Measurements from ENCODE around the gene AMACR.

The AMACR gene

GRCh38 chr5:34005211-34005610 is 2.6 kb downstream of the AMACR start:
- Histone ChIP-seq H3K4me1 (ENCODE audit: insufficient read depth, low read length) (peaks cover 28% of the 10 kb centered on the region), H3K27me3 (ENCODE audit: control insufficient read depth in 1 of 2, insufficient read depth in 2 of 2, low read length in 2 of 2) (no peaks in the 10 kb centered on the region), H3K27ac (ENCODE audit: low read depth, low read length) (no peak overlapping the region), H3K4me3 (ENCODE audit: low read depth in 1 of 2, low read length in 2 of 2) (no peak overlapping the region), H3K9ac (ENCODE audit: low read length) (no peak overlapping the region), H3K36me3 (ENCODE audit: insufficient read depth, low read length) (peaks cover 19% of the 10 kb centered on the region), H3K9me3 (ENCODE audit: low read length) (no peaks in the 10 kb centered on the region)

GRCh38 chr5:34003941-34004340 is 3.9 kb downstream of the AMACR start:
- no peaks in the 10 kb centered on the region for H3K27me3 ChIP-seq (ENCODE audit: control insufficient read depth in 1 of 2, insufficient read depth in 2 of 2, low read length in 2 of 2)
- peaks cover 19% of the 10 kb centered on the region for H3K36me3 ChIP-seq (ENCODE audit: insufficient read depth, low read length)
- no peak overlapping the region for H3K4me3 ChIP-seq (ENCODE audit: low read depth in 1 of 2, low read length in 2 of 2)
- H3K9ac ChIP-seq (ENCODE audit: low read length) = no peak overlapping the region
- no peak overlapping the region for H3K27ac ChIP-seq (ENCODE audit: low read depth, low read length)
- H3K4me1 ChIP-seq (ENCODE audit: insufficient read depth, low read length) = peaks cover 26% of the 10 kb centered on the region
- no peaks in the 10 kb centered on the region for H3K9me3 ChIP-seq (ENCODE audit: low read length)

GRCh38 chr5:34002629-34003328 is 5.1 kb downstream of the AMACR start:
- H3K4me1 ChIP-seq (ENCODE audit: insufficient read depth, low read length) = peaks cover 22% of the 10 kb centered on the region
- H3K4me3 ChIP-seq (ENCODE audit: low read depth in 1 of 2, low read length in 2 of 2) = no peak overlapping the region
- peaks cover 19% of the 10 kb centered on the region for H3K36me3 ChIP-seq (ENCODE audit: insufficient read depth, low read length)
- H3K9ac ChIP-seq (ENCODE audit: low read length) = no peak overlapping the region
- H3K9me3 ChIP-seq (ENCODE audit: low read length) = no peaks in the 10 kb centered on the region
- H3K27ac ChIP-seq (ENCODE audit: low read depth, low read length) = no peak overlapping the region
- H3K27me3 ChIP-seq (ENCODE audit: control insufficient read depth in 1 of 2, insufficient read depth in 2 of 2, low read length in 2 of 2) = no peaks in the 10 kb centered on the region

GRCh38 chr5:34001241-34001841 is 6.5 kb downstream of the AMACR start:
- Histone ChIP-seq H3K4me3 (ENCODE audit: low read depth in 1 of 2, low read length in 2 of 2) (no peak overlapping the region), H3K36me3 (ENCODE audit: insufficient read depth, low read length) (peaks cover 19% of the 10 kb centered on the region), H3K9ac (ENCODE audit: low read length) (no peak overlapping the region), H3K9me3 (ENCODE audit: low read length) (no peaks in the 10 kb centered on the region), H3K4me1 (ENCODE audit: insufficient read depth, low read length) (peaks cover 18% of the 10 kb centered on the region), H3K27me3 (ENCODE audit: control insufficient read depth in 1 of 2, insufficient read depth in 2 of 2, low read length in 2 of 2) (no peaks in the 10 kb centered on the region), H3K27ac (ENCODE audit: low read depth, low read length) (no peak overlapping the region)

GRCh38 chr5:33999978-34000377 is 7.9 kb downstream of the AMACR start:
- Histone ChIP-seq H3K27ac (ENCODE audit: low read depth, low read length) (no peak overlapping the region), H3K27me3 (ENCODE audit: control insufficient read depth in 1 of 2, insufficient read depth in 2 of 2, low read length in 2 of 2) (no peaks in the 10 kb centered on the region), H3K4me1 (ENCODE audit: insufficient read depth, low read length) (peaks cover 10% of the 10 kb centered on the region), H3K36me3 (ENCODE audit: insufficient read depth, low read length) (peaks cover 21% of the 10 kb centered on the region), H3K9me3 (ENCODE audit: low read length) (no peaks in the 10 kb centered on the region), H3K4me3 (ENCODE audit: low read depth in 1 of 2, low read length in 2 of 2) (no peak overlapping the region), H3K9ac (ENCODE audit: low read length) (no peak overlapping the region)

GRCh38 chr5:33997331-33997983 is 10.4 kb downstream of the AMACR start:
- H3K4me3 ChIP-seq (ENCODE audit: low read depth in 1 of 2, low read length in 2 of 2) = no peak overlapping the region
- H3K27ac ChIP-seq (ENCODE audit: low read depth, low read length) = no peak overlapping the region
- no peaks in the 10 kb centered on the region for H3K9me3 ChIP-seq (ENCODE audit: low read length)
- no peaks in the 10 kb centered on the region for H3K27me3 ChIP-seq (ENCODE audit: control insufficient read depth in 1 of 2, insufficient read depth in 2 of 2, low read length in 2 of 2)
- H3K9ac ChIP-seq (ENCODE audit: low read length) = no peak overlapping the region
- peaks cover 8% of the 10 kb centered on the region for H3K36me3 ChIP-seq (ENCODE audit: insufficient read depth, low read length)
- peaks cover 10% of the 10 kb centered on the region for H3K4me1 ChIP-seq (ENCODE audit: insufficient read depth, low read length)

- no peaks in the 10 kb centered on the region for H3K27me3 ChIP-seq (ENCODE audit: control insufficient read depth in 1 of 2, insufficient read depth in 2 of 2, low read length in 2 of 2)
- H3K36me3 ChIP-seq (ENCODE audit: insufficient read depth, low read length) = peaks cover 6% of the 10 kb centered on the region
- H3K9me3 ChIP-seq (ENCODE audit: low read length) = no peaks in the 10 kb centered on the region
- no peak overlapping the region for H3K4me3 ChIP-seq (ENCODE audit: low read depth in 1 of 2, low read length in 2 of 2)
- no peak overlapping the region for H3K27ac ChIP-seq (ENCODE audit: low read depth, low read length)
- no peak overlapping the region for H3K9ac ChIP-seq (ENCODE audit: low read length)
- peaks cover 4% of the 10 kb centered on the region for H3K4me1 ChIP-seq (ENCODE audit: insufficient read depth, low read length)
Observed at GRCh38 chr5:33995865-33996264, 12.0 kb downstream of the AMACR start.

GRCh38 chr5:33994845-33995244 is 13.0 kb downstream of the AMACR start:
- H3K4me1 ChIP-seq (ENCODE audit: insufficient read depth, low read length) = peaks cover 4% of the 10 kb centered on the region
- H3K9ac ChIP-seq (ENCODE audit: low read length) = no peak overlapping the region
- H3K27ac ChIP-seq (ENCODE audit: low read depth, low read length) = no peak overlapping the region
- no peak overlapping the region for H3K4me3 ChIP-seq (ENCODE audit: low read depth in 1 of 2, low read length in 2 of 2)
- peaks cover 6% of the 10 kb centered on the region for H3K36me3 ChIP-seq (ENCODE audit: insufficient read depth, low read length)
- H3K9me3 ChIP-seq (ENCODE audit: low read length) = no peaks in the 10 kb centered on the region
- H3K27me3 ChIP-seq (ENCODE audit: control insufficient read depth in 1 of 2, insufficient read depth in 2 of 2, low read length in 2 of 2) = no peaks in the 10 kb centered on the region

- no peaks in the 10 kb centered on the region for H3K27me3 ChIP-seq (ENCODE audit: control insufficient read depth in 1 of 2, insufficient read depth in 2 of 2, low read length in 2 of 2)
- peaks cover 19% of the 10 kb centered on the region for H3K36me3 ChIP-seq (ENCODE audit: insufficient read depth, low read length)
- H3K4me3 ChIP-seq (ENCODE audit: low read depth in 1 of 2, low read length in 2 of 2) = no peak overlapping the region
- no peaks in the 10 kb centered on the region for H3K9me3 ChIP-seq (ENCODE audit: low read length)
- no peak overlapping the region for H3K9ac ChIP-seq (ENCODE audit: low read length)
- peaks cover 4% of the 10 kb centered on the region for H3K4me1 ChIP-seq (ENCODE audit: insufficient read depth, low read length)
- no peak overlapping the region for H3K27ac ChIP-seq (ENCODE audit: low read depth, low read length)
Observed at GRCh38 chr5:33992864-33993263, 15.0 kb downstream of the AMACR start.

- Histone ChIP-seq H3K4me3 (ENCODE audit: low read depth in 1 of 2, low read length in 2 of 2) (no peak overlapping the region), H3K9ac (ENCODE audit: low read length) (no peak overlapping the region), H3K9me3 (ENCODE audit: low read length) (no peaks in the 10 kb centered on the region), H3K36me3 (ENCODE audit: insufficient read depth, low read length) (peaks cover 14% of the 10 kb centered on the region), H3K27ac (ENCODE audit: low read depth, low read length) (no peak overlapping the region), H3K4me1 (ENCODE audit: insufficient read depth, low read length) (no peaks in the 10 kb centered on the region), H3K27me3 (ENCODE audit: control insufficient read depth in 1 of 2, insufficient read depth in 2 of 2, low read length in 2 of 2) (no peaks in the 10 kb centered on the region)
Observed at GRCh38 chr5:33985447-33985846, 22.4 kb downstream of the AMACR start.

GRCh38 chr5:33984671-33985124 is 23.2 kb downstream of the AMACR start, which contains the start of gene SLC45A2:
TSS of gene SLC45A2 (minus strand) at chr5:33984693. CDS start at chr5:33984583, 110 bp downstream.
- H3K36me3 ChIP-seq (ENCODE audit: insufficient read depth, low read length) = peaks cover 14% of the 10 kb centered on the region
- H3K4me1 ChIP-seq (ENCODE audit: insufficient read depth, low read length) = no peaks in the 10 kb centered on the region
- H3K27ac ChIP-seq (ENCODE audit: low read depth, low read length) = no peak within 1 kb of the TSS
- H3K9ac ChIP-seq (ENCODE audit: low read length) = no peak within 1 kb of the TSS
- H3K27me3 ChIP-seq (ENCODE audit: control insufficient read depth in 1 of 2, insufficient read depth in 2 of 2, low read length in 2 of 2) = no peaks in the 10 kb centered on the region
- no peak within 1 kb of the TSS for H3K4me3 ChIP-seq (ENCODE audit: low read depth in 1 of 2, low read length in 2 of 2)
- H3K9me3 ChIP-seq (ENCODE audit: low read length) = no peaks in the 10 kb centered on the region
